Stimulated activated CD4-positive, alpha-beta T cell treated with anti-CD3 and anti-CD28 coated beads, Interleukin-1b, Interleukin-23, amount 100 ng/mL, for 4 hours (primary cell): ENCODE results near the gene C10orf88.

Source experiments
- DNase-seq, 2 donors: peaks; one replicate each; pipeline ENCODE4 v3.0.0-alpha.2; 2020; ENCODE audit warnings: low read depth in 2 of 2

Gene C10orf88

GRCh38 chr10:122953902-122954730, at the start of gene C10orf88:
C10orf88 (minus strand) TSS chr10:122954227; CDS start chr10:122954178, 49 bp downstream.
- DNase-seq: peak; percentile 94 to 96

- no peak for DNase-seq
These were observed 47.3 kb upstream of the C10orf88 start for GRCh38 chr10:123001370-123001769.

GRCh38 chr10:123000155-123000554, 46.1 kb upstream of the C10orf88 start:
- no peak for DNase-seq

- no peak for DNase-seq
These were observed 45.3 kb upstream of the C10orf88 start for GRCh38 chr10:122999347-122999746.

- no peak for DNase-seq
These were observed 44.9 kb upstream of the C10orf88 start for GRCh38 chr10:122998934-122999333.

GRCh38 chr10:122998360-122998917, 44.4 kb upstream of the C10orf88 start:
- DNase-seq: no peak

GRCh38 chr10:122997864-122998263, 43.8 kb upstream of the C10orf88 start:
- no peak for DNase-seq

- DNase-seq: no peak
These were observed 41.9 kb upstream of the C10orf88 start for GRCh38 chr10:122995936-122996335.

- DNase-seq: no peak
These were observed 39.8 kb upstream of the C10orf88 start for GRCh38 chr10:122993797-122994336.

GRCh38 chr10:122992031-122992585, 38.1 kb upstream of the C10orf88 start:
- no peak for DNase-seq

GRCh38 chr10:122990278-122990677, 36.3 kb upstream of the C10orf88 start:
- DNase-seq: no peak

GRCh38 chr10:122988501-122988900, 34.5 kb upstream of the C10orf88 start:
- no peak for DNase-seq

GRCh38 chr10:122986335-122986734, 32.3 kb upstream of the C10orf88 start:
- DNase-seq: no peak

GRCh38 chr10:122984708-122985107, 30.7 kb upstream of the C10orf88 start:
- no peak for DNase-seq

GRCh38 chr10:122983898-122984297, 29.9 kb upstream of the C10orf88 start:
- DNase-seq: no peak

- DNase-seq: no peak
These were observed 27.0 kb upstream of the C10orf88 start for GRCh38 chr10:122981066-122981464.

- DNase-seq: peak; percentile 78 to 83
These were observed 26.4 kb upstream of the C10orf88 start, which contains the start of gene PSTK for GRCh38 chr10:122980209-122981065. PSTK (plus strand) TSS chr10:122980401; CDS start chr10:122980480, 79 bp downstream.

GRCh38 chr10:122974543-122975064, 20.6 kb upstream of the C10orf88 start:
- DNase-seq: no peak

GRCh38 chr10:122974023-122974422, 20.0 kb upstream of the C10orf88 start:
- DNase-seq: no peak

- no peak for DNase-seq
These were observed 14.7 kb upstream of the C10orf88 start for GRCh38 chr10:122968698-122969097.

- DNase-seq: no peak
These were observed 12.9 kb upstream of the C10orf88 start for GRCh38 chr10:122966879-122967278.
